ENCODE data around the gene NEURL1B. TPM values are rescaled to one million over a fixed set of nuclear protein-coding genes. Genes with fewer than 3 reads are reported as not detected.
A peak's percentile ranks its signal among the peaks of the same experiment; 100 is the strongest.

Gene NEURL1B
- polyA plus RNA-seq, 1 donor from 2014 or later: not detected

- H3K4me1 Mint-ChIP-seq: no peaks in the 10 kb centered on the region
- no peaks in the 10 kb centered on the region for H3K36me3 Mint-ChIP-seq
- H3K4me3 Mint-ChIP-seq: no peak overlapping the region
These were observed 18.7 kb upstream of the NEURL1B start for GRCh38 chr5:172622091-172623046.

GRCh38 chr5:172623313-172623980, 17.6 kb upstream of the NEURL1B start:
- no peak overlapping the region for H3K4me3 Mint-ChIP-seq
- H3K27ac Mint-ChIP-seq: no peak overlapping the region

More at GRCh38 chr5:172622091-172623046, 18.7 kb upstream of the NEURL1B start:
- Mint-ChIP-seq H3K9me3 (no peaks in the 10 kb centered on the region), H3K27me3 (no peaks in the 10 kb centered on the region), H3K27ac (no peak overlapping the region)

GRCh38 chr5:172624083-172624995, 16.7 kb upstream of the NEURL1B start:
- no peaks in the 10 kb centered on the region for H3K36me3 Mint-ChIP-seq
- H3K27me3 Mint-ChIP-seq: no peaks in the 10 kb centered on the region
- H3K27ac Mint-ChIP-seq: no peak overlapping the region
- no peak overlapping the region for H3K4me3 Mint-ChIP-seq
- no peaks in the 10 kb centered on the region for H3K9me3 Mint-ChIP-seq
- H3K4me1 Mint-ChIP-seq: no peaks in the 10 kb centered on the region

More at GRCh38 chr5:172623313-172623980, 17.6 kb upstream of the NEURL1B start:
- Mint-ChIP-seq H3K27me3 (no peaks in the 10 kb centered on the region), H3K9me3 (no peaks in the 10 kb centered on the region), H3K4me1 (no peaks in the 10 kb centered on the region), H3K36me3 (no peaks in the 10 kb centered on the region)

- no peak overlapping the region for H3K27ac Mint-ChIP-seq
- no peaks in the 10 kb centered on the region for H3K4me1 Mint-ChIP-seq
- no peaks in the 10 kb centered on the region for H3K36me3 Mint-ChIP-seq
- H3K27me3 Mint-ChIP-seq: no peaks in the 10 kb centered on the region
- H3K9me3 Mint-ChIP-seq: no peaks in the 10 kb centered on the region
- H3K4me3 Mint-ChIP-seq: no peak overlapping the region
These were observed 15.8 kb upstream of the NEURL1B start for GRCh38 chr5:172624996-172625964.

GRCh38 chr5:172626031-172626581, 15.0 kb upstream of the NEURL1B start:
- H3K27ac Mint-ChIP-seq: peak overlapping the region in 1 of 3 donors; percentile 48
- H3K4me3 Mint-ChIP-seq: peak overlapping the region in 1 of 4 donors; percentile 71
- H3K4me1 Mint-ChIP-seq: no peaks in the 10 kb centered on the region
- H3K9me3 Mint-ChIP-seq: no peaks in the 10 kb centered on the region
- H3K36me3 Mint-ChIP-seq: no peaks in the 10 kb centered on the region
- no peaks in the 10 kb centered on the region for H3K27me3 Mint-ChIP-seq

- Mint-ChIP-seq H3K36me3 (no peaks in the 10 kb centered on the region), H3K27me3 (no peaks in the 10 kb centered on the region), H3K4me3 (no peak overlapping the region)
These were observed 11.0 kb upstream of the NEURL1B start for GRCh38 chr5:172630082-172630481.

GRCh38 chr5:172630482-172630881, 10.6 kb upstream of the NEURL1B start:
- Mint-ChIP-seq H3K4me3 (no peak overlapping the region), H3K27me3 (no peaks in the 10 kb centered on the region)

More at GRCh38 chr5:172630082-172630481, 11.0 kb upstream of the NEURL1B start:
- H3K27ac Mint-ChIP-seq: no peak overlapping the region
- H3K4me1 Mint-ChIP-seq: no peaks in the 10 kb centered on the region
- H3K9me3 Mint-ChIP-seq: no peaks in the 10 kb centered on the region

GRCh38 chr5:172630986-172631385, 10.1 kb upstream of the NEURL1B start:
- Mint-ChIP-seq H3K4me1 (no peaks in the 10 kb centered on the region), H3K27ac (no peak overlapping the region), H3K36me3 (peaks cover 2% of the 10 kb centered on the region), H3K27me3 (no peaks in the 10 kb centered on the region), H3K9me3 (peaks cover 0 to 4% (median 0%) of the 10 kb centered on the region in 3 donors), H3K4me3 (no peak overlapping the region)

More at GRCh38 chr5:172630482-172630881, 10.6 kb upstream of the NEURL1B start:
- H3K27ac Mint-ChIP-seq: no peak overlapping the region
- no peaks in the 10 kb centered on the region for H3K4me1 Mint-ChIP-seq
- H3K36me3 Mint-ChIP-seq: no peaks in the 10 kb centered on the region
- H3K9me3 Mint-ChIP-seq: no peaks in the 10 kb centered on the region

- Mint-ChIP-seq H3K27ac (no peak overlapping the region), H3K36me3 (peaks cover 2% of the 10 kb centered on the region), H3K4me3 (no peak overlapping the region), H3K4me1 (no peaks in the 10 kb centered on the region), H3K9me3 (peaks cover 0 to 4% (median 0%) of the 10 kb centered on the region in 3 donors), H3K27me3 (no peaks in the 10 kb centered on the region)
These were observed 8.5 kb upstream of the NEURL1B start for GRCh38 chr5:172632346-172633092.

GRCh38 chr5:172633403-172633970, 7.6 kb upstream of the NEURL1B start:
- H3K36me3 Mint-ChIP-seq: peaks cover 2% of the 10 kb centered on the region
- peaks cover 2% of the 10 kb centered on the region for H3K27me3 Mint-ChIP-seq
- peaks cover 0 to 4% (median 0%) of the 10 kb centered on the region in 3 donors for H3K9me3 Mint-ChIP-seq
- no peak overlapping the region for H3K4me3 Mint-ChIP-seq
- no peak overlapping the region for H3K27ac Mint-ChIP-seq
- H3K4me1 Mint-ChIP-seq: no peaks in the 10 kb centered on the region

- no peak overlapping the region for H3K27ac Mint-ChIP-seq
- peaks cover 2% of the 10 kb centered on the region for H3K27me3 Mint-ChIP-seq
- no peak overlapping the region for H3K4me3 Mint-ChIP-seq
- peaks cover 2% of the 10 kb centered on the region for H3K36me3 Mint-ChIP-seq
- no peaks in the 10 kb centered on the region for H3K4me1 Mint-ChIP-seq
- H3K9me3 Mint-ChIP-seq: peaks cover 0 to 4% (median 0%) of the 10 kb centered on the region in 3 donors
These were observed 6.8 kb upstream of the NEURL1B start for GRCh38 chr5:172634106-172634899.

- Mint-ChIP-seq H3K27me3 (peaks cover 9% of the 10 kb centered on the region), H3K9me3 (peaks cover 0 to 4% (median 0%) of the 10 kb centered on the region in 3 donors), H3K36me3 (peaks cover 2% of the 10 kb centered on the region), H3K4me1 (no peaks in the 10 kb centered on the region), H3K4me3 (no peak overlapping the region), H3K27ac (no peak overlapping the region)
These were observed 6.0 kb upstream of the NEURL1B start for GRCh38 chr5:172635038-172635437.
